Lung (tissue), 12 donors: ENCODE data around the gene MYRFL. TPM values are rescaled to one million over a fixed set of nuclear protein-coding genes. Genes with fewer than 3 reads are reported as not detected.

Source experiments
- ATAC-seq: fragments of 200-7000 bp; cut with Tn5 transposase; one replicate; pipeline ENCODE4 v1.9.1; 2020; ENCODE audit warnings: moderate number of reproducible peaks; ENCODE audit not compliant: insufficient read depth, low FRiP score
- DNase-seq, 3 donors: peaks; one replicate each; pipeline ENCODE4 v3.0.0-alpha.2; 2013 to 2017
- H3K27ac ChIP-seq, 2 donors: one replicate each; pipeline ENCODE4 v1.5.1; 2013; ENCODE audit warnings: mild to moderate bottlenecking in 2 of 2, moderate library complexity in 2 of 2, control low read depth in 1 of 2, inconsistent platforms in 1 of 2, low read depth in 1 of 2, low read length in 1 of 2
- H3K27me3 ChIP-seq, 3 donors: one replicate each; pipeline ENCODE4 v1.5.1; 2013; ENCODE audit warnings: low read length in 2 of 3; ENCODE audit not compliant: control insufficient read depth in 3 of 3, insufficient read depth in 3 of 3
- H3K36me3 ChIP-seq, 4 donors: one replicate each; pipeline ENCODE4 v1.5.1; 2013; ENCODE audit warnings: low read length in 4 of 4, mild to moderate bottlenecking in 1 of 4, moderate library complexity in 1 of 4; ENCODE audit not compliant: control insufficient read depth in 4 of 4, insufficient read depth in 4 of 4
- H3K4me1 ChIP-seq, 5 donors: one replicate each; pipeline ENCODE4 v1.5.1; 2013; ENCODE audit warnings: low read length in 5 of 5, mild to moderate bottlenecking in 2 of 5, moderate library complexity in 1 of 5; ENCODE audit not compliant: control insufficient read depth in 5 of 5, insufficient read depth in 5 of 5
- H3K4me3 ChIP-seq: one replicate; pipeline ENCODE4 v1.5.1; 2013; ENCODE audit warnings: mild to moderate bottlenecking, control low read depth, moderate library complexity
- H3K9ac ChIP-seq, 2 donors: one replicate each; pipeline ENCODE4 v1.5.1; 2013; ENCODE audit warnings: low read length in 2 of 2, control low read depth in 1 of 2; ENCODE audit not compliant: insufficient read depth in 1 of 2
- H3K9me3 ChIP-seq, 4 donors: one replicate each; pipeline ENCODE4 v1.5.1; 2013; ENCODE audit warnings: low read length in 3 of 4, mild to moderate bottlenecking in 1 of 4, moderate library complexity in 1 of 4; ENCODE audit not compliant: control insufficient read depth in 4 of 4, insufficient read depth in 3 of 4
- WGBS, 2 donors: extraction: QIAGEN DNeasy Blood & Tissue Kit; methylation state at CpG; one replicate each; pipeline ENCODE4 v1.1.7; 2013; 5-methylcytosine and 5-hydroxymethylcytosine counted together
- polyA plus RNA-seq, 2 donors: library from polyadenylated mRNA; stranded (reverse); fragments of 200-250 nt; gene quantifications; one replicate each; pipeline ENCODE4 v1.2.1, GENCODE V29; 2013
- total RNA-seq, 2 donors: library from RNA; depleted of rRNA in 1 of 2; stranded (reverse); fragments of >200 nt in 1 of 2; gene quantifications; one replicate each; pipeline ENCODE4 v1.2.1, GENCODE V29; 2014 to 2021
- TF ChIP-seq, protein P1 (sequence below): IDR thresholded peaks from 2 replicates; pipeline ENCODE4 v1.5.1; 2012; ENCODE audit warnings: mild to moderate bottlenecking; ENCODE audit errors: control extremely low read depth, extremely low read depth
- donor health status: control.
- donor health status: control.
- donor health status: Bipolar disorder and iron deficiency.
- donor health status: healthy.
- donor health status: DM: yes; HTN: yes; CAD: no.

Gene MYRFL
- total and polyA plus RNA-seq, 4 donors, result 0.03 to 1.9 (median 0.15) TPM

DNA sequence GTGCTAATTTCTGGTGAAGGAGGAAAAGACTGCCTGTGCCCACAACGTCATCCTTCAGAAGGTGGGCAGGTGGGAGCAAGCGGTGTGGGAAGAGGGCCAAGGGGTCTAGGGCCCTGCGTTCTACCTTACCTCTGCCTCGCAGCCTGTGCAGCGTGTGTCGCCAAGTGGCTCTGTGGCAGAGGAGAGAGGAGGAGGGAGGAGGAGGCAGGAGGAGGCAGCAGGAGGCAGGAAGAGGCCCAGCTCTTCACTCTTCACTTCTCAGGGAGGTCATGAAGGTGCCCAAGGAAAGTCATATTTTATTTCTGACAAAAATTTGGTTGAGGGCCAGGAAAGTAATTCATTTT, 177.9 kb downstream of the MYRFL start:
- DNase-seq (no peak), ATAC-seq (no peak)
- TF ChIP-seq, protein P1, sequence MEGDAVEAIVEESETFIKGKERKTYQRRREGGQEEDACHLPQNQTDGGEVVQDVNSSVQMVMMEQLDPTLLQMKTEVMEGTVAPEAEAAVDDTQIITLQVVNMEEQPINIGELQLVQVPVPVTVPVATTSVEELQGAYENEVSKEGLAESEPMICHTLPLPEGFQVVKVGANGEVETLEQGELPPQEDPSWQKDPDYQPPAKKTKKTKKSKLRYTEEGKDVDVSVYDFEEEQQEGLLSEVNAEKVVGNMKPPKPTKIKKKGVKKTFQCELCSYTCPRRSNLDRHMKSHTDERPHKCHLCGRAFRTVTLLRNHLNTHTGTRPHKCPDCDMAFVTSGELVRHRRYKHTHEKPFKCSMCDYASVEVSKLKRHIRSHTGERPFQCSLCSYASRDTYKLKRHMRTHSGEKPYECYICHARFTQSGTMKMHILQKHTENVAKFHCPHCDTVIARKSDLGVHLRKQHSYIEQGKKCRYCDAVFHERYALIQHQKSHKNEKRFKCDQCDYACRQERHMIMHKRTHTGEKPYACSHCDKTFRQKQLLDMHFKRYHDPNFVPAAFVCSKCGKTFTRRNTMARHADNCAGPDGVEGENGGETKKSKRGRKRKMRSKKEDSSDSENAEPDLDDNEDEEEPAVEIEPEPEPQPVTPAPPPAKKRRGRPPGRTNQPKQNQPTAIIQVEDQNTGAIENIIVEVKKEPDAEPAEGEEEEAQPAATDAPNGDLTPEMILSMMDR, result no peak
- H3K9ac ChIP-seq, result no peak overlapping the region
- H3K27ac ChIP-seq, result no peak overlapping the region
- H3K36me3 ChIP-seq, result no peaks in the 10 kb centered on the region
- peaks cover 0 to 5% (median under 1%) of the 10 kb centered on the region in 4 donors for H3K9me3 ChIP-seq
- no peaks in the 10 kb centered on the region for H3K27me3 ChIP-seq
- no peak overlapping the region for H3K4me3 ChIP-seq
- peaks cover 0 to 24% (median 9%) of the 10 kb centered on the region in 5 donors for H3K4me1 ChIP-seq
- WGBS, 2 donors, result 53 to 67% methylated on average over 6 of the region's 6 CpGs

DNA sequence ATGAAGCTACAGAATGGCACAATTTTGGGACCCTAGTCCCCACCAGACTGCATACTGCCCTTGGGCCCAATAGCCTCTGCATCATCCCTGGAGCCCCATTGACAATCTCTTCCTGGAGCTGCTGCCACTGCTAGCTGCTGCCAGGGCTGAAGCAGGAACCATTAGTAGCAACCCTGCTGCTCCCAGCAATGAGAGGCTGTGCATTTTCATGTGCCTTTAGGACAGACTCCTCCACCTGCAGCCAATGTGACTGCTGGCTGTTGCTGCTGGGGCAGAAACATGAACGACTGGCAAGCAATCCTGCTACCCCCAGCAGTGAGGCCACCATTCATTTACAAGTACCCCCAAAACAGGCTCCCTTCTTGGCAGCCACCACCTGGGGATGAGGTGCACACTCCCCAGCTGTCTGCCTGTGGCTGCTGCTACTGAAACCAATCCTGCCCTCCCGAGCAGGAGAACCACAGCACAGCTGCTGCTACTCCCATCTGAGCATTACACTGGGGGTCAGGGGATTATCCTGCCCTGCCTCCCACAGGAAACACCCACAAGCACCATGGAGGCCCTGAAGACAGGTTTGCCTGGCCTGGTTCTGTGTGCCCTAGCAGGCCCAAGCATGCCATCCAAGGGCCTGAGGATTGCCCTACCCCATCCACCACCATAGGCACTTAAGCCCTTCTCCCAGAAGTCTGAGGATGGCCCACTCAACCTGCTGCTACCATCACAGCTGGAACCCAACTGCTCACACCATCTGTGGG, 181.0 kb downstream of the MYRFL start:
- 81 to 83% methylated on average over 2 of the region's 2 CpGs for WGBS, 2 donors
- Histone ChIP-seq H3K4me1 (peaks cover 0 to 23% (median 9%) of the 10 kb centered on the region in 5 donors), H3K4me3 (no peak overlapping the region), H3K27me3 (no peaks in the 10 kb centered on the region), H3K9me3 (peaks cover 0 to 10% (median 5%) of the 10 kb centered on the region in 4 donors), H3K36me3 (no peaks in the 10 kb centered on the region), H3K9ac (no peak overlapping the region), H3K27ac (no peak overlapping the region)
- no peak for DNase-seq
- TF ChIP-seq, protein P1, result no peak
- no peak for ATAC-seq

DNA sequence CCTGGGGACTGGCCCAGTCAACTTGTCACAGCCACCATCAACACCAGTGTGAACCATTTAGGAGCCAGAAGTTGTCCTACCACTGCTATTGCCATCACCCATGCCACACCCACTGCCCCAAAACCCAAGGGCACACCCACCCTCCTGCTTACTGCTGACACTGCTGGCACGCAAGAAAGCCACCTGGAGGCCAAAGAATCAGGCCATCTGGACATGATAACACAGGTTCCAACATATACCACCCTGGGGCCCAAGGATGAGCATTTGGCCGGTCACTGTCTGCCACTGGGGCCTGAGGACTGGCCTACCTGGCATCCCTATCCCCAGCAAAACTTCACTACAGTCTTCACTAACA, 181.6 kb downstream of the MYRFL start:
- ATAC-seq (no peak), DNase-seq (no peak)
- Histone ChIP-seq H3K9ac (no peak overlapping the region), H3K36me3 (no peaks in the 10 kb centered on the region), H3K4me3 (no peak overlapping the region), H3K4me1 (peaks cover 0 to 19% (median 8%) of the 10 kb centered on the region in 5 donors), H3K27ac (no peak overlapping the region), H3K9me3 (peaks cover 0 to 10% (median 5%) of the 10 kb centered on the region in 4 donors), H3K27me3 (no peaks in the 10 kb centered on the region)
- 47 to 48% methylated on average over 2 of the region's 2 CpGs for WGBS, 2 donors
- TF ChIP-seq, protein P1, result no peak
